NCI-H2196 (cell line): ENCODE data around the gene TTLL10.

Source experiments
- DNase-seq: peaks from one replicate; lab custom pipeline; 2025; ENCODE audit not compliant: unreplicated experiment; lab: John Stamatoyannopoulos, UW

The TTLL10 gene

GRCh38 chr1:1204425-1204920 is 30.8 kb downstream of the TTLL10 start:
- no peak for DNase-seq

- DNase-seq: no peak
Observed at GRCh38 chr1:1204998-1205768, 31.5 kb downstream of the TTLL10 start.

- DNase-seq: no peak
Observed at GRCh38 chr1:1205769-1206375, 32.2 kb downstream of the TTLL10 start.

- DNase-seq: no peak
Observed at GRCh38 chr1:1206376-1206965, 32.8 kb downstream of the TTLL10 start, which contains the start of gene TNFRSF18. Gene TNFRSF18 (minus strand): TSS chr1:1206592. CDS start chr1:1206571, 21 bp downstream.

- no peak for DNase-seq
Observed at GRCh38 chr1:1206966-1207531, 33.4 kb downstream of the TTLL10 start.

GRCh38 chr1:1207571-1207892 is 33.9 kb downstream of the TTLL10 start:
- no peak for DNase-seq

GRCh38 chr1:1208713-1209433 is 35.2 kb downstream of the TTLL10 start:
- no peak for DNase-seq

- no peak for DNase-seq
Observed at GRCh38 chr1:1210726-1211540, 37.3 kb downstream of the TTLL10 start.

- DNase-seq: no peak
Observed at GRCh38 chr1:1211541-1212441, 38.1 kb downstream of the TTLL10 start.

- DNase-seq: no peak
Observed at GRCh38 chr1:1212780-1213344, 39.2 kb downstream of the TTLL10 start.

GRCh38 chr1:1213345-1214265 is 39.9 kb downstream of the TTLL10 start, which contains the start of gene TNFRSF4:
Gene TNFRSF4 (minus strand): TSS chr1:1214153. CDS start chr1:1214127, 26 bp downstream.
- DNase-seq: no peak

GRCh38 chr1:1215080-1215676 is 41.5 kb downstream of the TTLL10 start:
- no peak for DNase-seq

- no peak for DNase-seq
Observed at GRCh38 chr1:1215881-1216605, 42.4 kb downstream of the TTLL10 start.

GRCh38 chr1:1216770-1217620 is 43.3 kb downstream of the TTLL10 start:
- no peak for DNase-seq

GRCh38 chr1:1217621-1218523 is 44.2 kb downstream of the TTLL10 start:
- DNase-seq: no peak
